ENCODE results near the gene SPATS2L.

SPATS2L gene

GRCh38 chr2:200475795-200476194 is 169.3 kb downstream of the SPATS2L start:
- no peak for DNase-seq

- no peak for DNase-seq
Observed at GRCh38 chr2:200476836-200477235, 170.3 kb downstream of the SPATS2L start.

DNA sequence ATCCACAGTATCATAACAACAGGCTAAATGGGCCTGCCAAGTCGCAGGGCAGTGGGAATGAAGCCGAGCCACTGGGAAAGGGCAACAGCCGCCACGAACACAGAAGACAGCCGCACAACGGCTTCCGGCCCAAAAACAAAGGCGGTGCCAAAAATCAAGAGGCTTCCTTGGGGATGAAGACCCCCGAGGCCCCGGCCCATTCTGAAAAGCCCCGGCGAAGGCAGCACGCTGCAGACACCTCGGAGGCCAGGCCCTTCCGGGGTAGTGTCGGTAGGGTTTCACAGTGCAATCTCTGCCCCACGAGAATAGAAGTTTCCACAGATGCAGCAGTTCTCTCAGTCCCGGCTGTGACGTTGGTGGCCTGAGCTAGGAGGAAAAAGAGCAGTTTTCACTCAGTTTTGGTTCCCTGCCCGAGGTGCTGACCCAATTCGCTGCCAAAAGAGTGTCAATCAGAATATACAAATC is 171.2 kb downstream of the SPATS2L start:
- no peak for DNase-seq

DNA sequence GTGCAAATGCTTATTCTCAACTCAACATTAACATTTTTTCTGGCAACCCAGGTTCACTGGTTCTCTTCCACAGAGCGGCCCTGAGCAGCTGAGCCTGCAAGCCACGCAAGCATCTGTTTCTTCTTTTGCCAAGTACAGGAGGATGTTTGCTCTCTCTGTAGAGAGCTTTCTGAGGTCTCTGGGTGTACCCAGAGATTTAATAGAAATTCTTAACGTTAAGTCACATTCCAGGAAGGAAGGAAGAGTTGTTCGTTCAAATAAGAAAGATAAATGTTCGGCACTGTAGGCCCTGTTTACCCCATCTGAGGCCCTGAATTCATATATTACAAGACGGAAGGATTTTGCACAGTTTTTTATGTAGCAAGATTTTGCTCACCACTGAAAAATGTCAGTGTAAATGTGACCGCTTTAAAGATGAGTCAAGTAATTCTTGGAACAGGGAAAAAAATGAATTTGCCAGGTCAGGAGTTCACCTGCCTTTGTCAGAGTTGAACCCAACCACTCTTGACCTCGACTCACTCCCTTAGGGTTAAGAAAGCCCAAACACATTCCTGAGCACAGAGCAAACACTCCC is 173.3 kb downstream of the SPATS2L start:
- DNase-seq: no peak

- DNase-seq: no peak
Observed at GRCh38 chr2:200482194-200482593, 175.7 kb downstream of the SPATS2L start.

GRCh38 chr2:200483729-200484198 is 177.3 kb downstream of the SPATS2L start:
- DNase-seq: no peak

- DNase-seq: no peak
Observed at GRCh38 chr2:200484934-200485333, 178.4 kb downstream of the SPATS2L start.

GRCh38 chr2:200486529-200486928 is 180.0 kb downstream of the SPATS2L start:
- no peak for DNase-seq

DNA sequence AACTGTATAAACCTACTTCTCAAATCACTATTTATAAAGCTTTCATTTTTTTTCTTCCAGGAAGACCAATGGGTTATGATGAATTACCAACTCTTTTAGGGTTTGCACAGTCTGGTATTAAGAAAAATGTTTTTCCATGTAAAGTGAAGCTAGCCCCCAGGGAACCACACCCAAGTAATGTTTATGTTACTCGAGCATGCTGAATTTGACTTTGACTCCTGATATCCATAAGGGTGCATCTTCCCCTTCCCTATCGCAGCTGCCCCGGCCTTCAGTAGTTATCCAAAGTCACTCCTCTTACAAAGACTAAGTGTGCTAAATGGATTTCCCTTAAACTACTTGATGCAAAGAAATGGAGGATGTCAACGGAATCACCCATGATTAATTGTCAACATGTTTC is 181.7 kb downstream of the SPATS2L start:
- no peak for DNase-seq

DNA sequence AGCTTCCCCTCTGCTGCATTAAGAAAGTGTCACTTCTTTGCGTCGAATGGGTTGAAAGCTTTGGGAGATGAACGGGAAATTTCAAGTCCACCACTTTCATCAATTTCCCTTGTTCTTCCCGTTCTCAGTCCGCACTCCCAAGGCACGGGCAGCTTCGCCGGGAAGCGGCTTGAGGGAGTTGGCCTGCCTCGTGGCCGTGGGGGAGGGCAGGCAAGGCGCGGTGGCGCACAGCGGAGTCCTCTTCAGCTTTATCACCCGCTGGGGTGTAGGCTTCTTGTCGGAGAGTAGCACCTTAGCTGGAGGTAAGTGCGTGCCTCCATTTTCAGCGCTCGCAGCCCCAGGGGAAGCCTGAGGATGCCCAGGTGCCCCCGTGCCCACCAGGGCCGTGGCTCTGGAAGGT is 183.5 kb downstream of the SPATS2L start:
- no peak for DNase-seq

- DNase-seq: no peak
Observed at GRCh38 chr2:200492656-200493055, 186.2 kb downstream of the SPATS2L start.

GRCh38 chr2:200494048-200494447 is 187.6 kb downstream of the SPATS2L start:
- no peak for DNase-seq

DNA sequence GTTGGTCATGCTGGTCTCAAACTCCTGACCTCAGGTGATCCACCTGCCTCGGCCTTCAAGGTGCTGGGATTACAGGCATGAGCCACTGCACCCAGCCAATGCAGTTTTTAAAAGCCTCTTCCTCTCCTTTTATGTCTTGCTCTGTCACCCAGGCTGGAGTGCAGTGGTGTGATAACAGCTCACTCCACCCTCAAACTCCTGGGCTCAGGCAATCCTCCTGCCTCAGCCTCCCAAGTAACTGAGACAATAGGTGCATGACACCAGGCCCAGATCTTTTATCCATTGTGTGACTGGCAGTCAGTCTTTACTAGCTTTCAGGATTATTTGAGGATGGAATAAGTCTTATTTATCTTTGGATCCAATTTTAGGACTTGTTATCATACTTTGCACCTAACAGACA is 190.2 kb downstream of the SPATS2L start:
- DNase-seq: no peak

DNA sequence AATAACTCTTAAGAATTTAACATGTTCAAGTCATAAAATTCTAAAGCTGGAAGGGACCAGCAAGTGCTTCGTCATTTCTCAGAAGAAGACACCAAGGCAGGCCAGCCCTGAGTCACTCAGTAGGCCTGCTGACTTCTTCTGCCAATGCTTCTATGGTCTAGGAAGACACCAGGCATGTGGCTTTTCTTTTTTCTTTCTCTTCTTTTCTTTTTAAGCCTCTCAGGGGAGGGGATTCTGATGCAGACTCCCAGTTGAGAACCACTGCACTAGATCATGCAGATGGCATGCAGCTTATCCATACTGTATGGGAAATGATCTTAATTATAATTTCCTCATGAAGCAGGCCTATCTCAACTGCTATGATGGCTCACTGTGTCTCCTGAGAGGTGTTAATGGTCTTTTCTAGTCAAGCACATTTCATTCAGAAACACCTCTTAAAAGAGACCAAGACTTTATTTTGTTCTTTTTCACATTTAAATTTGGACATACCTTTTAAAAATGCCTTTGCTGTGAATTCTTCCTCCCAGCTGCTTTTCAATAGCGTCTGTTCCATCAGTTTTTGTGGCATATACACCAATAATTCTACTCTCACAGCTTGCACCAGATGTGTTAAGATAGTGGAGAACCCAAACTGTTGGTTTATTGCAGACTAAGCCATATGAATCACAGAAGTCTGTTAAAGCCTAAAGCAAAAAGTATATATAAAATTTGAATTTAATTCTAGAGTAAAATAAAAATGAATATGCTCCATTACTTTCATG is 192.1 kb downstream of the SPATS2L start:
- DNase-seq: no peak

GRCh38 chr2:200502196-200502595 is 195.7 kb downstream of the SPATS2L start:
- DNase-seq: no peak

DNA sequence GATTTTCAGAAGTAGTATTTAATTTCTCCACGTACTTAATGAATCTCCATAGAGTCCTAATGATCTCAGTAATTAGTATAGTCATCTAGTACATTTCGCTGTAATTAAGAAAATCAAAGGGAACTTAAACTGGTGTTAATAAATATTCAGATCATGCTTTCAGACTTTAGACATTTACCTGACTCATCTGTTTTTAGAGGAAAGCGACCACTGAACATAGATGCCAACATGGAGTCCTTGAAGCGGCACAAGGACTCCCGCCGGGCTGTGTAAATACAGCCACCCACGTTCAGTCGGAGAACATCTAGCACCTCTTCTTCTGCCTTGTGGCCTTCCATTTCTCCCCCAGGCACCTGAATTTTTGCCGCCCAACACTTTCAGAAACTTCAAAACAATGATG is 200.2 kb downstream of the SPATS2L start:
- no peak for DNase-seq

- no peak for DNase-seq
Observed at GRCh38 chr2:200507179-200507578, 200.7 kb downstream of the SPATS2L start.

- no peak for DNase-seq
Observed at GRCh38 chr2:200509235-200509611, 202.7 kb downstream of the SPATS2L start.

GRCh38 chr2:200509612-200510433 is 203.3 kb downstream of the SPATS2L start, which contains the start of gene KCTD18:
KCTD18 (minus strand) TSS chr2:200510068; CDS start chr2:200507016, 3,052 bp downstream.
- peak; percentile 89 for DNase-seq

GRCh38 chr2:200515155-200515554 is 208.7 kb downstream of the SPATS2L start:
- DNase-seq: peak in 1 of 2 donors; percentile 17

GRCh38 chr2:200523158-200523557 is 216.7 kb downstream of the SPATS2L start:
- no peak for DNase-seq

- DNase-seq: no peak
Observed at GRCh38 chr2:200523604-200524003, 217.1 kb downstream of the SPATS2L start.

GRCh38 chr2:200525066-200525465 is 218.6 kb downstream of the SPATS2L start:
- no peak for DNase-seq

GRCh38 chr2:200525551-200525881 is 219.0 kb downstream of the SPATS2L start:
- no peak for DNase-seq
